ENCODE measurements around the gene C3orf49.
A peak's percentile ranks its signal among the peaks of the same experiment; 100 is the strongest.

C3orf49 gene

DNA sequence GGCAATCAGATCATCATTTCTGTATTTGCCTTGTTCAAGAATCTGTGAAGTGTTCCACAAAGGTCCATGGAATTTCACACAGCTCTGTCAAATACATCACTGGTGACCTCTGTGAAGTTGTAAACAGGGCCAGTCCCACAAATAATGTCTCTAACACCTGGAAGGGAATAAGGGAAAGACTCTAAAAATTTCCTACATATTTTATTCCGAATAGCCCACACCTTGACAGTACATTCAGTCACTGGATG, at the start of gene C3orf49:
TSS of gene C3orf49 (plus strand) at position 149 of the 248 bp plus-strand sequence. CDS start 173 bp downstream, outside the sequence.
- no peak within 1 kb of the TSS for H3K4me3 ChIP-seq (replicated peaks in 1 of 2; ENCODE audit: low read depth in 2 of 2, low read length in 2 of 2)
- TF ChIP-seq CTCF (IDR thresholded peaks at IDR 0.05; ENCODE audit: low read depth, low read length): no peak
- no peak for DNase-seq (ENCODE audit: low read depth in 2 of 2)

DNA sequence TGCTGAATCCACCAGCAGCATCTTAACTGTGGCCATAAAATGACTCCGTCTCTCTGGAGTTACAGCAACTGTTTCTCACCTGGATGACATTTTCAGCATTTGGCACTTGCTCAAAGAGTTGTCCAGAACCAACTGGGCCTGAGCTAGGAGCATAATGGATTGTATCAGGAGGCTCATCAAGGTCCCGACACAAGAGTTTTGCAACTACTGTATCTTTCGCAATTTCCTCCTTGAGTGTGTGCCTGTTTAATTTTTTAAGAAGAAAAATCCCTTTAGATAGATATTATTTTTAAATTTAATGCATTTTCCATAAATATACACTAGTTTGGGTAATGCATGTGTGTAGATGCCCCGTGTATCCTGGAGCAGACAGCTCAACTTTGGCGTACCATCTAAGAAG, 44.3 kb upstream of the C3orf49 start:
- DNase-seq (ENCODE audit: low read depth in 2 of 2): peak; percentile 2 to 15
- no peak overlapping the region for H3K4me3 ChIP-seq (replicated peaks in 1 of 2; ENCODE audit: low read depth in 2 of 2, low read length in 2 of 2)
- no peak for TF ChIP-seq CTCF (IDR thresholded peaks at IDR 0.05; ENCODE audit: low read depth, low read length)

GRCh38 chr3:63779227-63779626, 39.9 kb upstream of the C3orf49 start:
- no peak for DNase-seq (ENCODE audit: low read depth in 2 of 2)
- no peak for TF ChIP-seq CTCF (IDR thresholded peaks at IDR 0.05; ENCODE audit: low read depth, low read length)
- no peak overlapping the region for H3K4me3 ChIP-seq (replicated peaks in 1 of 2; ENCODE audit: low read depth in 2 of 2, low read length in 2 of 2)

DNA sequence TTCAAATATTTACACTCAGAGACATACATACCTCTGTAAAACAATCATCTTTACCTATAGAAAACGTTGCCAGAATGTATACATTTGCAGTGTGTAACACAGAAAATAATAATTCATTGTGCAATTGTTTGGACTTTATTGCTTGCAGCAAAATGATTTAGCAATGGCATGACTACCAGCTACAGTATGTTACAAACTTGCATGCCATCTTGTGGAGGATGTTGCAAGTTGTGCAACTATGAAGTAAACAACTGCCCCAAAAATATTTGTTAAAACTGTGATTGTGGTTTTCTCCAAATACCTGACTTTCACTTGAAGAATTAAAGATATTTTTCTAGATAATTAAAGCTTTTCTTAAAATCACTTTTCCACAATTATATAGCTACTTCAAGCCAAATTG, 27.1 kb upstream of the C3orf49 start:
- H3K4me3 ChIP-seq (replicated peaks in 1 of 2; ENCODE audit: low read depth in 2 of 2, low read length in 2 of 2): no peak overlapping the region
- TF ChIP-seq CTCF (IDR thresholded peaks at IDR 0.05; ENCODE audit: low read depth, low read length): peak; percentile 19
- DNase-seq (ENCODE audit: low read depth in 2 of 2): peak; percentile 72 to 76

DNA sequence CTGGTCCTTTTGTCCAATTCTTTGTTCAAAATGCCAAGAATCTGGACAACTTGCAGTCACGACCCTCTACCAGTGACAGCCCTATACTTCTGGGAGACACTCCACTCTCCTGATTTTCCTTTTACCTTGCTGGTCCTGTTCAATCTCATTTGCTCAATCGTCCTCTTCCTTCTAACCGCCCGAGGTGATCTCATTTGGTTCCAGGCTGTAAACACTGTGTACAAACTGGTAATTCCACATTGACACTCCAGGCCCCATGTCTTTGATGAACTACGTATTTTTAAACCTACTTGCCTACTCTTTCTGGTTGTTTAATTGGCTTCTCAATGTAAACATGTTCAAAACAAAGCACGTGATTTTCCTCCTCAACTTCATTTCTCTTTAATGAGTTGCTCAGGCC, 23.7 kb upstream of the C3orf49 start:
- H3K4me3 ChIP-seq (replicated peaks in 1 of 2; ENCODE audit: low read depth in 2 of 2, low read length in 2 of 2): no peak overlapping the region
- DNase-seq (ENCODE audit: low read depth in 2 of 2): no peak
- no peak for TF ChIP-seq CTCF (IDR thresholded peaks at IDR 0.05; ENCODE audit: low read depth, low read length)

DNA sequence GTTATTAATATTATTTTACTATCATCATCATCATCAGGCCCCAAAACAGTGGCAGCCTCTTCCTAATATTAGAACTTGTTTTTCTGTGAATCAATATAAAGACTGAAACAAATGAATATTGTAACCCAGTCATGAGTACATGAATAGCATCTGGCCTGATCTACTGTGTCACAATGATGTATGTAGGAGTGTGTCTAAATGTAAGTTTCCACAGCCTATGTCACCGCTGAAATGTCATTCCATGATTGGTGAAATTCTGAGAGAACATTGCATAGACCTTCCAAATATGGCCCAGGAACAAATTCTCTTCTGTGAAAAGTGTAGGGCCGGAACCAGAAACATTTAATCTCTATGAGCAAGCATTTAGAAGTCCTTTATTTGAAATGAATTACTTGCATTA, 20.6 kb upstream of the C3orf49 start:
- no peak for DNase-seq (ENCODE audit: low read depth in 2 of 2)
- TF ChIP-seq CTCF (IDR thresholded peaks at IDR 0.05; ENCODE audit: low read depth, low read length): no peak
- H3K4me3 ChIP-seq (replicated peaks in 1 of 2; ENCODE audit: low read depth in 2 of 2, low read length in 2 of 2): no peak overlapping the region

GRCh38 chr3:63798949-63799348, 20.1 kb upstream of the C3orf49 start:
- no peak for DNase-seq (ENCODE audit: low read depth in 2 of 2)
- H3K4me3 ChIP-seq (replicated peaks in 1 of 2; ENCODE audit: low read depth in 2 of 2, low read length in 2 of 2): no peak overlapping the region
- TF ChIP-seq CTCF (IDR thresholded peaks at IDR 0.05; ENCODE audit: low read depth, low read length): no peak

Data from cardiac fibroblast (primary cell).